HG02885 (cell line): Measurements from ENCODE around the gene IRAK1.
A peak's percentile ranks its signal among the peaks of the same experiment; 100 is the strongest.

Experiments used
- ATAC-seq: cut with Tn5 transposase; IDR thresholded peaks from one replicate; pipeline ENCODE4 v1.9.1; 2021; ENCODE audit warnings: mild to moderate bottlenecking; ENCODE audit not compliant: unreplicated experiment, poor library complexity

The IRAK1 gene

DNA sequence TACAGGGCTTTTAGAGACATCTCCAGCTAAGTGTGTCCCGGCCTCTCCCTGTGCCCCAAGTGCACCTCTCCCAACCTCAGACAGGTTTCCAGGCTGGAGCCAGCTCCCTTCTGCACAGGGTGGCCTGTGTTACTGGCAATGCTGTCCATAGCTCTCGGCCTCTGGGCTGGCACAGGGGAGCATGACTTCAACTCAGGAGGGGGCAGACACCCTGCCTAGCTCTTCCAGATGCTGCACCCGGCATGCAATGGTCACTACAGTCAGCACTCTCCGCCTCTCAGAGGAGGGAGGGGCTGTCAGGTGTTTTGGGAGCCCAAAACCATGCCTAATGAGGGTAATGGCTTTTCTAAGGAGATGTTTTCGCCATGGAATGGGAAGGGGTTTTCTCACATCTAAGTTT lies 2.4 kb upstream of the IRAK1 start:
- no peak for ATAC-seq

- no peak for ATAC-seq
Observed at GRCh38 chrX:154021131-154021611, 1.5 kb upstream of the IRAK1 start.

DNA sequence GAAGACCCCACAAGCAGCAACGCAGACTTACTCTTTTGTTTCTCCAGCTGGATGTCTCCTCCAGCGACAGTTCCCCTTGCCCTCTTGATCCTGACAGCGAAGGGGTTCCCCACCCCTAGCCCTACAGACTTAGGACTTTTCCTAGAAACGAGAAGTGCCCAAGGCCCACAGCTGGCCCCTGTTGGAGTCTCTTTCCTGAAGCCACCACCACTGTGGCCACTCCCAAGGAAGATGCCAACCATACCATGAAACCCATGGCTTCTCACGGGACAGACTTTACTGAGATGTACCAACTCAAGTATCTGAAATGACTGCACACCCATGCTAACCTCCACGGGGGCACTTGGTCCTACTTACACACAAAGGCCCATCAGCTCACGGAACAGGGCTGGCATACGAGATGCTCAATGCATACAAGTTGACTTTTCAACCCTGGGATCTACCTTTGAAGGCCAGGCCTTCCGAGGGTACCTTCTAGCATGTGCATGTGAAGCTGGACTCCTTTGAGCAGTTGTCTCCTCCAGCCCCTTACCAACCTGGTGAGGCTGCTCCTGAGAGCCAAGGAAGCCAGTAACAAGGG lies 924 bp upstream of the IRAK1 start:
- no peak for ATAC-seq

DNA sequence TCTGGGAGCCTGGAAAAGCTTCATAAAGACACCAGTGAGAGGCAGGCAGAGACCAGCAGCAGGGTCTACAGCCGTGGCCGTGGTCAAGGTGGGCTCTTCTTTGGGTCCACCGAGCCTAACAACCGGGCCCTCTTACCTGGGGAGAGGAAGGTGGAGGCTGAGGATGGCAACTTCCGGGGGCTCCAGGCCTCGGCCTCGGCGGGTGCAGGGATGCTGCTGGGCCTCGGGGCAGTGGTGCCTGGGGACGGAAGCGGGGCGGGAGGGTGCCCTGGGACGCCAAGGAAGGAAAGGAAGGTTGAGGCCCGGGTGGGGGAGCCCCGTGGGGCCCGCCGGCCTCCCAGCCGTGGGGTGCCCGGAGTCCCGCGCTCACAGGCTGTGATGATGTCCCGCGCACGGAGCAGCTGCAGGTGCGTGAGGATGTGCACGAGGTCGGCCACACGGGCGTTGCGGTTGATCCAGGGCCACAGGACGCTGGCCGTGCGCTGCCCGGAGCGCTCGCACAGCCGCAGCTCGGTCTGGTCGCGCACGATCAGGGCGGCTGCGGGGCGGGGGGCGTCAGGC lies 561 bp downstream of the IRAK1 start:
- ATAC-seq: peak; percentile 14

DNA sequence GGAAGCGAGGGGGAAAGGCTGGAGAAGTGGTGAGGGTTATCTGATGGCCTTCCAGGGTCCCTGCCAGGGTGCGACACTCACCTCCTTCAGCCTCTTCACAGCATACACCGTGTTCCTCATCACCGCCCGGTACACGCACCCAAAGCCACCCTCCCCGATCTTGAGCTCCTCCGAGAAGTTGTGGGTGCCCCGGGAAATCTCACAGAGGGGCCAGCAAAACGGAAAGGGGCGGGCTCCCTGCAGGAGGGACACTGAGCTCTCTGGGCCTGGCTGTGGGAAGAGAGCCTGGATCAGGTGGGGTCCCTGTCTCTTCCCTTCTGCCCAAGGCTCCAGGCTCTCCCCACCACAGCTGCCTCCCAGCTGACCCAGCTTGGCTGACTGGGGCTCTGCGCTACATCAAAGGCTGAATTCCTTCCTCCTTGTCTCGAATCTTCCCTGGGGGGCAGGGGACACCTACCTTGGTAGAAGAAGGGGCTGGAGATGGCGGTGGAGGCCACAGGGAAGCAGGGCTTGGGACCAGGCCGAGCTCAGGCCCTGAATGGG lies 1.1 kb downstream of the IRAK1 start:
- ATAC-seq: no peak

GRCh38 chrX:154017766-154018517 lies 1.8 kb downstream of the IRAK1 start:
- no peak for ATAC-seq

- no peak for ATAC-seq
Observed at GRCh38 chrX:154016366-154017076, 3.2 kb downstream of the IRAK1 start.

DNA sequence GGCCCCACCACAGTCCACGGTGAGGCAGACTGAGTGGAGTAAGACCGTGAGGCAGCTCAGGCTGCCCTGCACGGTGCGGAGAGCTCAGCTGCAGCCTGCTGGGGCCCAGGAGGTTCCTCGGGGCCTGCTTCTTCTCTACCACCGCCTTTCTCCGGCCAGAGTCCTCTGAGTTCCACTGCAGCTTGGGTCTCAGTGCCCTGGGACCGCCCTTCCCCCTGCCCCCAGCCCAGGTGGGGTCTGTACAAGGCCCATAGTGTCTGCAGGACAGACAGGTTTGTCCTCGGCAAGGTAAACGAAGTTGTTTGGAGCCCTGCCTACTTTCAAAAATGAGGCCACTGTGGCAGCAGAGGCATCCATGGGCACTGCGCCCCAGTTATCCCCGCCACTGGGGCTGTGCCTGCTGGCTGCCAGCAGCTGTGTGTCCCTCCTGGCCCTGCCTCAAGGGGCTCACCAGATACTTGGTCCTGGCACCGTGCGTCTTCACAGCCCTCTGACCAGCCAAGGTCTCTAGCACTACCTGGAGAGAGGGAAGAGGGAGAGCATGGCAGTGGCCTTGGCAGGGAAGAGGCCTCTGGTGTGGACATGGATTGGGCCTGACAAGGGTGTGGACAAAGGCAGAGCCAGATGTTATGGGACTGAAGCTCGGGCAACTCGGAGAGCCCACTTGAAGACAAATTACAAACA lies 4.0 kb downstream of the IRAK1 start:
- ATAC-seq: no peak

- ATAC-seq: no peak
Observed at GRCh38 chrX:154014429-154015380, 5.0 kb downstream of the IRAK1 start.

DNA sequence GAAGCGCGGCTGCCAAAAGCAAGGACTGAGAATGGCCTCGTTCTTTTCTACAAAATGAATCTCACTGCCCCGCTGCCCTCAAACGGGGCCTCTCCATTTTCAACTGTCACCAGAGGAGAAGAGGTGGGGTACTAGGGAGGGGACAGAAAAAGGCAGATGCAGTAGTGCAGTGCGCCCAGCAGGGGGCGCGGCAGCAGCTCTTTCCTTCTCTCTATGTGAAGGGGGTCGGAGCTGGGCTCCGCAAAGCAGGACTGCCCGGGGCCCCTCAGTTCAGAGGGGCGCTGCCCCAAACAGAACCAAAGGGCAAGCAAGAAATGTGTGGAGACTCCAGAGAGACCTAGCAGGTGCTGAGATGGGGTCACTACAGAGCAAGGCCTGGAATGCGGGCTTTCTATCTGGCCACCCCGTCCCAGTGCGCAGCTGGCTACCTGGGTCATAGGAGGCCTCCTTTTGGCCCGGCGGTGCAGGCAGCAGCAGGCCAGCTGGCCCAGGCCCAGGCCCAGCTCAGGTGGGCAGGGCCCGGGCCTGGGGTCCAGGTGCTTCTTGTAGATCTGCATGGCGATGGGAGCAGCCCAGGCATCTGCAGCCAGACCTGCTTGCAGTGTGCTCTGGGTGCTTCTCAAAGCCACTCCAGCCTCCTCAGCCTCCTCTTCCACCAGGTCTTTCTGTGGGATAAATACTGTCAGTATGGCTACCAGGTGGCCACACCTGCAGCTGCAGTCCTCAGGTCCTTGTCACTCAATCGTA lies 5.9 kb downstream of the IRAK1 start:
- ATAC-seq: peak; percentile 65

DNA sequence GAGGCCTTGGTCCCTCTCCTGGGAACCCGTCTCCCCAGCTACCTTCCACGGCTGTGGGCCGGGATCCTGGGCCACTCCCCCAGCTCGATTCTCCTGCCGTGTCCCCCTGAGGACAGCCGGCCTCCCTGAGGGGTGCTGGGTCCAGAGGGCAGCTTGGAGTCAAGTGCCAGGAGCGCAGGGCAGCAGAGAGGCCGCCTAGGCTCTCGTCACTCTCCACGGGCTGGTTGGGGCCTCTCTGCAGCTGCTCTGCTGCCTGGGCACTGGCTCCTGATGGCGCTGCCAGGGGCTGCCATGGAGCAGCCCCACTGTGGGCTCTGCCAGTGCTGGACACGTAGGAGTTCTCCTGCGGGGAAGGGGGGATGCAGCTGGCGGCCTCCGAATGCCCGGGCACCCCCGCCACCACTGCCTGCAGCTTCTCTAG lies 6.7 kb downstream of the IRAK1 start:
- ATAC-seq: no peak

- no peak for ATAC-seq
Observed at GRCh38 chrX:154012336-154012991, 7.2 kb downstream of the IRAK1 start.

GRCh38 chrX:154011376-154012335 lies 8.0 kb downstream of the IRAK1 start:
- ATAC-seq: no peak

GRCh38 chrX:154010330-154011087 lies 9.2 kb downstream of the IRAK1 start:
- ATAC-seq: no peak

DNA sequence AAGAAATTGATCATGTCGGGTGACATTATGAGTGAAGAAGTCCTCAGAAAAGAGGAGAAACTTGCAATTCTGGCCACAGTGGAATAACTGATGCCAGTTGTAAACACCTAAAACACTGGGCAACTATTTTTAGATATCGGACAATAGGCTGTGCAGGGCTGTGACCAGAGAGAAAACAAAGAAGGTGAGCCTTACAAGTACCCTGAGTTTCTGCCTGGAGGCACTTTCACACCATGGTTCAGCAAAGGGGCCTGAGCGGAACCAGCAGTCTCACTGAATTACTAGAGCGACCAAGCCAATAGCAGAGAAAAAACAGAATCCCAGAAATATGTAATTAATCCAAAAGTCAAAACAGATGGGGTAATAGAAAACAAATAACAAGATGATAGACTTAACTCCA lies 11.2 kb downstream of the IRAK1 start:
- peak; percentile 38 for ATAC-seq

DNA sequence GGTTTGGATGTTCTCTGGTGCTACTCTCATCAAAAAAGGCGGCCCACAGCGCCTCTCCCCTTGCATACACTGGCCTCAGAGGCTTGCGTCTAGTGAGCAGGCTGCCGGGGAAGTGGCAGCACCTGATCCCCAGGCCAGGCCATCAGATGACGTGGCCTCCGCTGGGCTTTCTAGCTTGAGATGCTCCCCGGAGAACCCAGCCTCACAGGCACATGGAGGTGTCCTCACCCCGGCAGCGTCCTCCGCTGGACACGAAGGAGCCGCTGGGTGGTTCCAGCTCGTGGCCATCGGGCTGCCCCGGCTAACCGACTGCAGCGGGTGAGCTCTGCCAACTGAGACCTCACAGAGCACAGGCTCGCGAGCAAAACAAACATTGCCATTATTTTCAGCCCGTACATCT lies 12.8 kb downstream of the IRAK1 start:
- no peak for ATAC-seq
